ENCODE results near the gene IGSF21.

DNA sequence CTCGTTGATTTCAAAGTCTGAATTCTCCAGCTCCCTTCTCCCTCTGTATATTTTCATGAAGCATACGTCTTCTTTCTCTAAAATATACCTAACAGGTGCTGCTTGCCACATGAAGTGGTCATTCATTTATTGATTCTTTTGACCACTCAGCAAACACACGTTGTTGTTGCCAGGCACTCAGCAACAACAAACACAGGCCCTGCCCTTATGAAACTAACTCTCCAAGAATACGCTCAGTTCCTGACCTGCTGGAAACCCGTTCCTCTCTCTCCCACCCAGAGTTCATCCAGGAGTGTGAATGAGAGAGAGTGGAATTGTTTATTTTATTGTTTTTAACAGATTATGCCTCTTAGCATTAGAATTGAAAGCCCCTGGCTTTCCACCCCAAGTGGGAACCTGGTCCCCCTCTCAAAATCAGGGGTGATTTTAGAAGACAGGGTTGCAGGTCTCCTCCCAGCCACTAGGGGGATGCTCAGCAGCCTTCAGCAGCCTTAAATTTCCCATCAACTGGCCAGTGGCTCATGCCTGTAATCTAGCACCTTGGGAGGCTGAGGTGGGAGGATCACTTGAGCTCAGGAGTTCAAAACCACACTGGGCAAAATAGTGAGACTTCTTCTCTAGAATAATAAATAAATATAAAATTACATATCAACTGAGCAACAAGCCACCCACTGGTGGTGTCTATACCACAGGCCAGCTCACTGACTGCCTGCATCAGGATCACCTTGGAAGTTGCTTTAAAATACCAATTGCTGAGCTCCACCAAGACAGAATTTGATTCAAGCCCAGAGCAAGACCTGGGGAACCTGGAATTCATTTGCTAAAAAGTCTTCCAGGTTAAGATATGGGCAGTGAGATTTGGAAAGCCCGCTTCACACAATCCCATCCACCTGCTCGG is 192.1 kb downstream of the IGSF21 start:
- TF ChIP-seq, protein P1, sequence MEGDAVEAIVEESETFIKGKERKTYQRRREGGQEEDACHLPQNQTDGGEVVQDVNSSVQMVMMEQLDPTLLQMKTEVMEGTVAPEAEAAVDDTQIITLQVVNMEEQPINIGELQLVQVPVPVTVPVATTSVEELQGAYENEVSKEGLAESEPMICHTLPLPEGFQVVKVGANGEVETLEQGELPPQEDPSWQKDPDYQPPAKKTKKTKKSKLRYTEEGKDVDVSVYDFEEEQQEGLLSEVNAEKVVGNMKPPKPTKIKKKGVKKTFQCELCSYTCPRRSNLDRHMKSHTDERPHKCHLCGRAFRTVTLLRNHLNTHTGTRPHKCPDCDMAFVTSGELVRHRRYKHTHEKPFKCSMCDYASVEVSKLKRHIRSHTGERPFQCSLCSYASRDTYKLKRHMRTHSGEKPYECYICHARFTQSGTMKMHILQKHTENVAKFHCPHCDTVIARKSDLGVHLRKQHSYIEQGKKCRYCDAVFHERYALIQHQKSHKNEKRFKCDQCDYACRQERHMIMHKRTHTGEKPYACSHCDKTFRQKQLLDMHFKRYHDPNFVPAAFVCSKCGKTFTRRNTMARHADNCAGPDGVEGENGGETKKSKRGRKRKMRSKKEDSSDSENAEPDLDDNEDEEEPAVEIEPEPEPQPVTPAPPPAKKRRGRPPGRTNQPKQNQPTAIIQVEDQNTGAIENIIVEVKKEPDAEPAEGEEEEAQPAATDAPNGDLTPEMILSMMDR (IDR thresholded peaks at IDR 0.05; ENCODE audit: low read depth, low read length, poor library complexity, severe bottlenecking) = peak; percentile 70
- no peak for TF ChIP-seq EZH2phosphoT487 (IDR thresholded peaks at IDR 0.05; ENCODE audit: borderline replicate concordance, low read length)
